Measurements from ENCODE around the gene CDK19. TPM values are rescaled to one million over a fixed set of nuclear protein-coding genes. Genes with fewer than 3 reads are reported as not detected.

The CDK19 gene
- polyA plus RNA-seq, 1 of the 3 experiments (the other 2 are of a cell fraction): 6.5 TPM

- peaks cover 0 to 3% of the 10 kb centered on the region in 2 experiments for H3K36me3 ChIP-seq (replicated peaks in 1 of 2; ENCODE audit: control insufficient read depth in 1 of 2, insufficient read depth in 2 of 2, low read length in 1 of 2)
- H3K79me2 ChIP-seq (ENCODE audit: insufficient read depth): peaks cover 35% of the 10 kb centered on the region
- no peaks in the 10 kb centered on the region for H3K27me3 ChIP-seq (ENCODE audit: insufficient read depth)
- no peaks in the 10 kb centered on the region for H3K4me1 ChIP-seq (ENCODE audit: control insufficient read depth in 1 of 2, insufficient read depth in 2 of 2, low read depth in 1 of 2, low read length in 1 of 2)
- no peak overlapping the region for H3K9ac ChIP-seq
- H3K4me2 ChIP-seq: no peak overlapping the region
- ChIA-PET POLR2A (interaction anchor here (1.0 kb wide), 1 partner anchor 117 kb away, joined by 3 read pairs; the partner anchor contains the start of gene AMD1), CTCF (interaction anchor here (0.9 kb wide), 1 partner anchor 76 kb away, joined by 3 read pairs; no protein-coding TSS in a partner anchor)
- no peak for DNase-seq
- H3K9me2 ChIP-seq: no peaks in the 10 kb centered on the region
- WGBS (ENCODE audit: low lambda C conversion rate): 85% methylated on average over 4 of the region's 4 CpGs
- no peak overlapping the region for H3K4me3 ChIP-seq (ENCODE audit: low read depth in 2 of 2, low read length in 1 of 2)
- no peaks in the 10 kb centered on the region for H4K20me1 ChIP-seq (ENCODE audit: insufficient read depth)
- no peak overlapping the region for H3K27ac ChIP-seq (ENCODE audit: low read depth in 2 of 2, low read length in 1 of 2)
- TF ChIP-seq ELF1 (IDR thresholded peaks at IDR 0.05) (no peak), SIN3A (IDR thresholded peaks at IDR 0.05; ENCODE audit: borderline replicate concordance, low read depth, low read length) (no peak), JUND (IDR thresholded peaks at IDR 0.05) (no peak), FOSL2 (IDR thresholded peaks at IDR 0.05; ENCODE audit: borderline replicate concordance, low read depth) (no peak), RCOR1 (IDR thresholded peaks at IDR 0.05; ENCODE audit: low read length) (no peak), YY1 (IDR thresholded peaks at IDR 0.05; ENCODE audit: low read depth) (no peak), POLR2AphosphoS5 (IDR thresholded peaks at IDR 0.05; ENCODE audit: low read depth, low read length) (no peak), NFIC (IDR thresholded peaks at IDR 0.05; ENCODE audit: borderline replicate concordance) (no peak), IRF3 (IDR thresholded peaks at IDR 0.05; ENCODE audit: low read depth, low read length) (no peak), FOXM1 (IDR thresholded peaks at IDR 0.05; ENCODE audit: low read depth) (no peak)
- H2AFZ ChIP-seq (ENCODE audit: low read depth): no peak overlapping the region
- no peaks in the 10 kb centered on the region for H3F3A ChIP-seq (replicated peaks; ENCODE audit: insufficient read depth)
- H3K9me3 ChIP-seq: no peaks in the 10 kb centered on the region
Observed at GRCh38 chr6:110757926-110758325, 57.3 kb downstream of the CDK19 start.

GRCh38 chr6:110756817-110757216 lies 58.5 kb downstream of the CDK19 start:
- H3K4me1 ChIP-seq (ENCODE audit: control insufficient read depth in 1 of 2, insufficient read depth in 2 of 2, low read depth in 1 of 2, low read length in 1 of 2): no peaks in the 10 kb centered on the region
- 66% methylated on average over 2 of the region's 2 CpGs for WGBS (ENCODE audit: low lambda C conversion rate)
- H3K27me3 ChIP-seq (ENCODE audit: insufficient read depth): no peaks in the 10 kb centered on the region
- H3K9me2 ChIP-seq: no peaks in the 10 kb centered on the region
- no peaks in the 10 kb centered on the region for H3F3A ChIP-seq (replicated peaks; ENCODE audit: insufficient read depth)
- H2AFZ ChIP-seq (ENCODE audit: low read depth): no peak overlapping the region
- no peak overlapping the region for H3K4me3 ChIP-seq (ENCODE audit: low read depth in 2 of 2, low read length in 1 of 2)
- peaks cover 0 to 3% of the 10 kb centered on the region in 2 experiments for H3K36me3 ChIP-seq (replicated peaks in 1 of 2; ENCODE audit: control insufficient read depth in 1 of 2, insufficient read depth in 2 of 2, low read length in 1 of 2)
- peaks cover 35% of the 10 kb centered on the region for H3K79me2 ChIP-seq (ENCODE audit: insufficient read depth)
- TF ChIP-seq CHD2 (IDR thresholded peaks at IDR 0.05; ENCODE audit: low read length, partially characterized antibody) (no peak), POLR2AphosphoS5 (IDR thresholded peaks at IDR 0.05; ENCODE audit: low read depth, low read length) (no peak), YY1 (IDR thresholded peaks at IDR 0.05; ENCODE audit: low read depth) (no peak), PBX3 (IDR thresholded peaks at IDR 0.05) (no peak), ELF1 (IDR thresholded peaks at IDR 0.05) (no peak), TEAD4 (IDR thresholded peaks at IDR 0.05; ENCODE audit: borderline replicate concordance, insufficient read depth) (no peak), MXI1 (IDR thresholded peaks at IDR 0.05; ENCODE audit: low read depth, low read length) (no peak), SMC3 (IDR thresholded peaks at IDR 0.05; ENCODE audit: low read depth, low read length) (no peak), EP300 (IDR thresholded peaks at IDR 0.05; ENCODE audit: borderline replicate concordance in 1 of 2, low read depth in 1 of 2, low read length in 1 of 2) (no peak), JUND (IDR thresholded peaks at IDR 0.05) (no peak), FOSL2 (IDR thresholded peaks at IDR 0.05; ENCODE audit: borderline replicate concordance, low read depth) (no peak), NFIC (IDR thresholded peaks at IDR 0.05; ENCODE audit: borderline replicate concordance) (no peak), RAD21 (IDR thresholded peaks at IDR 0.05; ENCODE audit: low read length) (no peak), TAF1 (IDR thresholded peaks at IDR 0.05; ENCODE audit: borderline replicate concordance, low read depth, low read length) (no peak), GABPA (IDR thresholded peaks at IDR 0.05; ENCODE audit: low read depth) (no peak), FOXM1 (IDR thresholded peaks at IDR 0.05; ENCODE audit: low read depth) (no peak), RCOR1 (IDR thresholded peaks at IDR 0.05; ENCODE audit: low read length) (no peak)
- ChIA-PET POLR2A (no interaction called here), CTCF (no interaction called here)
- H4K20me1 ChIP-seq (ENCODE audit: insufficient read depth): no peaks in the 10 kb centered on the region
- DNase-seq: no peak
- H3K9ac ChIP-seq: no peak overlapping the region
- H3K27ac ChIP-seq (ENCODE audit: low read depth in 2 of 2, low read length in 1 of 2): no peak overlapping the region
- H3K9me3 ChIP-seq: no peaks in the 10 kb centered on the region
- H3K4me2 ChIP-seq: no peak overlapping the region

Data from SK-N-SH (cell line).